Measurements from ENCODE around the gene EDIL3. TPM values are rescaled to one million over a fixed set of nuclear protein-coding genes. Genes with fewer than 3 reads are reported as not detected.

Gene EDIL3
- total RNA-seq, 2 donors from 2014 or later = 4.6 to 5.5 TPM

GRCh38 chr5:84378420-84378819 lies 6.3 kb downstream of the EDIL3 start:
- DNase-seq (ENCODE audit: low spot score) = no peak
- no peaks in the 10 kb centered on the region for H3K4me1 ChIP-seq (replicated peaks)
- no peak for TF ChIP-seq POLR2AphosphoS5 (IDR thresholded peaks at IDR 0.05)
- no peak for TF ChIP-seq POLR2A (IDR thresholded peaks at IDR 0.05)
- TF ChIP-seq CTCF (IDR thresholded peaks at IDR 0.05) = no peak
- peaks cover 9% of the 10 kb centered on the region for H3K27me3 ChIP-seq (replicated peaks; ENCODE audit: insufficient read depth)
- H3K27ac ChIP-seq = no peak overlapping the region
- no peaks in the 10 kb centered on the region for H3K36me3 ChIP-seq
- intact Hi-C loops (cut with DNase I) = no loop called here
- 56% methylated on average over 1 of the region's 1 CpG for WGBS
- no peak overlapping the region for H3K4me3 ChIP-seq
- H3K9me3 ChIP-seq = no peaks in the 10 kb centered on the region

- H3K27ac ChIP-seq = no peak overlapping the region
- no peaks in the 10 kb centered on the region for H3K9me3 ChIP-seq
- 64% methylated on average over 1 of the region's 1 CpG for WGBS
- intact Hi-C loops (cut with DNase I) = no loop called here
- no peaks in the 10 kb centered on the region for H3K4me1 ChIP-seq (replicated peaks)
- TF ChIP-seq CTCF (IDR thresholded peaks at IDR 0.05) (no peak), POLR2AphosphoS5 (IDR thresholded peaks at IDR 0.05) (no peak), POLR2A (IDR thresholded peaks at IDR 0.05) (no peak)
- DNase-seq (ENCODE audit: low spot score) = no peak
- H3K36me3 ChIP-seq = no peaks in the 10 kb centered on the region
- H3K27me3 ChIP-seq (replicated peaks; ENCODE audit: insufficient read depth) = peaks cover 8% of the 10 kb centered on the region
- H3K4me3 ChIP-seq = no peak overlapping the region
These were observed 8.3 kb downstream of the EDIL3 start for GRCh38 chr5:84376346-84376745.

GRCh38 chr5:84374568-84374967 lies 10.1 kb downstream of the EDIL3 start:
- WGBS = 60% methylated on average over 4 of the region's 4 CpGs

GRCh38 chr5:84373506-84373905 lies 11.2 kb downstream of the EDIL3 start:
- Histone ChIP-seq H3K36me3 (no peaks in the 10 kb centered on the region), H3K27me3 (replicated peaks; ENCODE audit: insufficient read depth) (peaks cover 5% of the 10 kb centered on the region), H3K4me3 (no peak overlapping the region), H3K27ac (no peak overlapping the region), H3K4me1 (replicated peaks) (no peaks in the 10 kb centered on the region), H3K9me3 (no peaks in the 10 kb centered on the region)
- TF ChIP-seq POLR2AphosphoS5 (IDR thresholded peaks at IDR 0.05) (no peak), CTCF (IDR thresholded peaks at IDR 0.05) (no peak), POLR2A (IDR thresholded peaks at IDR 0.05) (no peak)
- WGBS = 87% methylated on average over 2 of the region's 2 CpGs
- intact Hi-C loops (cut with DNase I) = no loop called here
- no peak for DNase-seq (ENCODE audit: low spot score)

More at GRCh38 chr5:84374568-84374967, 10.1 kb downstream of the EDIL3 start:
- TF ChIP-seq POLR2AphosphoS5 (IDR thresholded peaks at IDR 0.05) (no peak), CTCF (IDR thresholded peaks at IDR 0.05) (no peak), POLR2A (IDR thresholded peaks at IDR 0.05) (no peak)
- DNase-seq (ENCODE audit: low spot score) = no peak
- H3K4me1 ChIP-seq (replicated peaks) = no peaks in the 10 kb centered on the region
- H3K9me3 ChIP-seq = no peaks in the 10 kb centered on the region
- peaks cover 5% of the 10 kb centered on the region for H3K27me3 ChIP-seq (replicated peaks; ENCODE audit: insufficient read depth)
- intact Hi-C loops (cut with DNase I) = no loop called here
- H3K27ac ChIP-seq = no peak overlapping the region
- no peaks in the 10 kb centered on the region for H3K36me3 ChIP-seq
- no peak overlapping the region for H3K4me3 ChIP-seq

GRCh38 chr5:84372066-84372695 lies 12.5 kb downstream of the EDIL3 start:
- Histone ChIP-seq H3K27me3 (replicated peaks; ENCODE audit: insufficient read depth) (peaks cover 2% of the 10 kb centered on the region), H3K4me3 (no peak overlapping the region), H3K4me1 (replicated peaks) (no peaks in the 10 kb centered on the region), H3K27ac (no peak overlapping the region), H3K9me3 (no peaks in the 10 kb centered on the region), H3K36me3 (no peaks in the 10 kb centered on the region)
- no peak for DNase-seq (ENCODE audit: low spot score)
- TF ChIP-seq CTCF (IDR thresholded peaks at IDR 0.05) = no peak
- no peak for TF ChIP-seq POLR2AphosphoS5 (IDR thresholded peaks at IDR 0.05)
- no peak for TF ChIP-seq POLR2A (IDR thresholded peaks at IDR 0.05)
- 56% methylated on average over 9 of the region's 9 CpGs for WGBS
- intact Hi-C loops (cut with DNase I) = no loop called here

Data from prostate gland (tissue), 2 donors.